ENCODE measurements around the gene CNFN. TPM values are rescaled to one million over a fixed set of nuclear protein-coding genes. Genes with fewer than 3 reads are reported as not detected.

CNFN gene
- total RNA-seq, 1 experiment from 2014 or later: 4.6 TPM

GRCh38 chr19:42368360-42368759, 21.7 kb downstream of the CNFN start:
- POLR2A ChIA-PET: no interaction called here
- in situ Hi-C loops (cut with HindIII; ENCODE audit: low pct_unique_long_range_greater_than_20kb, low sequenced_read_pairs) (no loop called here), intact Hi-C loops (cut with micrococcal nuclease; ENCODE audit: unreplicated experiment) (no loop called here)
- no peak for ATAC-seq
- Histone ChIP-seq H3K27me3 (ENCODE audit: control insufficient read depth, insufficient read depth, low read length) (no peaks in the 10 kb centered on the region), H3K4me1 (ENCODE audit: control insufficient read depth, insufficient read depth, low read length) (no peaks in the 10 kb centered on the region), H3K36me3 (ENCODE audit: control insufficient read depth, insufficient read depth, low read length) (no peaks in the 10 kb centered on the region), H3K9me3 (ENCODE audit: control insufficient read depth, insufficient read depth, low read depth, low read length) (no peaks in the 10 kb centered on the region), H3K4me3 (ENCODE audit: low read depth in 2 of 2, low read length in 2 of 2) (no peak overlapping the region), H3K27ac (ENCODE audit: low read length) (no peak overlapping the region)
- DNase-seq (ENCODE audit: low read depth, low spot score): no peak
- TF ChIP-seq TCF7L2 (IDR thresholded peaks at IDR 0.05; ENCODE audit: low read depth, low read length) (no peak), SIN3A (IDR thresholded peaks at IDR 0.05; ENCODE audit: borderline replicate concordance, insufficient read depth, low read depth, low read length) (no peak), CTCF (IDR thresholded peaks at IDR 0.05) (no peak), POLR2AphosphoS5 (IDR thresholded peaks at IDR 0.05; ENCODE audit: low read depth, low read length) (no peak), REST (IDR thresholded peaks at IDR 0.05; ENCODE audit: insufficient read depth in 1 of 2, low read depth in 2 of 2, low read length in 1 of 2) (no peak)
- CTCF ChIA-PET: interaction anchor here (0.6 kb wide), 1 partner anchor 132 kb away, joined by 11 read pairs; no protein-coding TSS in a partner anchor
- BruUV-seq (replicated peaks): no TSS peak

GRCh38 chr19:42367929-42368328, 22.2 kb downstream of the CNFN start:
- Histone ChIP-seq H3K36me3 (ENCODE audit: control insufficient read depth, insufficient read depth, low read length) (no peaks in the 10 kb centered on the region), H3K9me3 (ENCODE audit: control insufficient read depth, insufficient read depth, low read depth, low read length) (no peaks in the 10 kb centered on the region), H3K27me3 (ENCODE audit: control insufficient read depth, insufficient read depth, low read length) (no peaks in the 10 kb centered on the region), H3K4me1 (ENCODE audit: control insufficient read depth, insufficient read depth, low read length) (no peaks in the 10 kb centered on the region), H3K27ac (ENCODE audit: low read length) (no peak overlapping the region), H3K4me3 (ENCODE audit: low read depth in 2 of 2, low read length in 2 of 2) (no peak overlapping the region)
- intact Hi-C loops (cut with micrococcal nuclease; ENCODE audit: unreplicated experiment): no loop called here
- ChIA-PET POLR2A (no interaction called here), CTCF (interaction anchor here (0.6 kb wide), 1 partner anchor 132 kb away, joined by 11 read pairs; no protein-coding TSS in a partner anchor)
- no TSS peak for BruUV-seq (replicated peaks)
- TF ChIP-seq POLR2AphosphoS5 (IDR thresholded peaks at IDR 0.05; ENCODE audit: low read depth, low read length) (no peak), SIN3A (IDR thresholded peaks at IDR 0.05; ENCODE audit: borderline replicate concordance, insufficient read depth, low read depth, low read length) (no peak), TCF7L2 (IDR thresholded peaks at IDR 0.05; ENCODE audit: low read depth, low read length) (no peak), CTCF (IDR thresholded peaks at IDR 0.05) (no peak), REST (IDR thresholded peaks at IDR 0.05; ENCODE audit: insufficient read depth in 1 of 2, low read depth in 2 of 2, low read length in 1 of 2) (no peak)
- ATAC-seq (no peak), DNase-seq (ENCODE audit: low read depth, low spot score) (no peak)
- in situ Hi-C loops (cut with HindIII; ENCODE audit: low pct_unique_long_range_greater_than_20kb, low sequenced_read_pairs): no loop called here

Data from Panc1 (cell line).